ENCODE results near the gene OR2A25. TPM values are rescaled to one million over a fixed set of nuclear protein-coding genes. Genes with fewer than 3 reads are reported as not detected.

OR2A25 gene
- total and polyA plus RNA-seq, 7 donors, result not detected

- H3K4me1 ChIP-seq, result no peaks in the 10 kb centered on the region
- DNase-seq (no peak), ATAC-seq (no peak)
- no peaks in the 10 kb centered on the region for H3K36me3 ChIP-seq (ENCODE audit: insufficient read depth in 1 of 2, low read depth in 1 of 2)
- WGBS, 3 donors, result 49 to 55% (median 53%) methylated on average over 4 of the region's 4 CpGs
- TF ChIP-seq CTCF (IDR thresholded peaks at IDR 0.05), result no peak
- H3K4me3 ChIP-seq, result no peak overlapping the region
- no peaks in the 10 kb centered on the region for H3K27me3 ChIP-seq (ENCODE audit: insufficient read depth in 3 of 3, low read length in 2 of 3)
- no peak overlapping the region for H3K27ac ChIP-seq
- intact Hi-C loops (cut with DNase I), result no loop called here
- H3K9me3 ChIP-seq, result peaks cover 6% of the 10 kb centered on the region
Measured at GRCh38 chr7:144086730-144087129, 17.1 kb downstream of the OR2A25 start.

- Histone ChIP-seq H3K9me3 (peaks cover 6% of the 10 kb centered on the region), H3K4me1 (no peaks in the 10 kb centered on the region), H3K4me3 (no peak overlapping the region), H3K27ac (no peak overlapping the region), H3K36me3 (ENCODE audit: insufficient read depth in 1 of 2, low read depth in 1 of 2) (no peaks in the 10 kb centered on the region), H3K27me3 (ENCODE audit: insufficient read depth in 3 of 3, low read length in 2 of 3) (no peaks in the 10 kb centered on the region)
- no peak for TF ChIP-seq CTCF (IDR thresholded peaks at IDR 0.05)
- no peak for DNase-seq
- WGBS, 3 donors, result 70 to 84% (median 73%) methylated on average over 1 of the region's 1 CpG
- ATAC-seq, result no peak
- intact Hi-C loops (cut with DNase I), result no loop called here
Measured at GRCh38 chr7:144087230-144087629, 17.6 kb downstream of the OR2A25 start.

- no peak for ATAC-seq
- Histone ChIP-seq H3K4me1 (no peaks in the 10 kb centered on the region), H3K4me3 (no peak overlapping the region), H3K9me3 (peaks cover 6% of the 10 kb centered on the region), H3K27me3 (ENCODE audit: insufficient read depth in 3 of 3, low read length in 2 of 3) (peaks cover 0 to 2% (median 0%) of the 10 kb centered on the region in 3 donors), H3K36me3 (ENCODE audit: insufficient read depth in 1 of 2, low read depth in 1 of 2) (no peaks in the 10 kb centered on the region), H3K27ac (no peak overlapping the region)
- intact Hi-C loops (cut with DNase I), result no loop called here
- 85 to 88% (median 87%) methylated on average over 3 of the region's 3 CpGs for WGBS, 3 donors
- DNase-seq, result no peak
- no peak for TF ChIP-seq CTCF (IDR thresholded peaks at IDR 0.05)
Measured at GRCh38 chr7:144090667-144091066, 21.1 kb downstream of the OR2A25 start.

GRCh38 chr7:144098776-144099175, 29.2 kb downstream of the OR2A25 start:
- TF ChIP-seq CTCF (IDR thresholded peaks at IDR 0.05), result no peak
- Histone ChIP-seq H3K36me3 (ENCODE audit: insufficient read depth in 1 of 2, low read depth in 1 of 2) (no peaks in the 10 kb centered on the region), H3K4me3 (no peak overlapping the region), H3K27ac (no peak overlapping the region), H3K9me3 (no peaks in the 10 kb centered on the region), H3K4me1 (no peaks in the 10 kb centered on the region), H3K27me3 (ENCODE audit: insufficient read depth in 3 of 3, low read length in 2 of 3) (peaks cover 0 to 2% (median 0%) of the 10 kb centered on the region in 3 donors)
- DNase-seq, result no peak
- no peak for ATAC-seq
- intact Hi-C loops (cut with DNase I), result no loop called here

GRCh38 chr7:144100607-144101006, 31.0 kb downstream of the OR2A25 start:
- Histone ChIP-seq H3K4me3 (no peak overlapping the region), H3K9me3 (no peaks in the 10 kb centered on the region), H3K4me1 (no peaks in the 10 kb centered on the region), H3K36me3 (ENCODE audit: insufficient read depth in 1 of 2, low read depth in 1 of 2) (no peaks in the 10 kb centered on the region), H3K27me3 (ENCODE audit: insufficient read depth in 3 of 3, low read length in 2 of 3) (peaks cover 0 to 1% (median 0%) of the 10 kb centered on the region in 3 donors), H3K27ac (no peak overlapping the region)
- DNase-seq (no peak), ATAC-seq (no peak)
- no peak for TF ChIP-seq CTCF (IDR thresholded peaks at IDR 0.05)
- intact Hi-C loops (cut with DNase I), result no loop called here
- 51 to 58% (median 58%) methylated on average over 3 of the region's 3 CpGs for WGBS, 3 donors
